ENCODE measurements around the gene RHOJ.
"Not testable (repeated sequence)": the region's sequence is repeated elsewhere in the genome, so short reads cannot be mapped to it uniquely, and the experiment has no call there.

RHOJ gene

GRCh38 chr14:63268771-63269170 lies 64.5 kb downstream of the RHOJ start:
- DNase-seq (ENCODE audit: low read depth): no peak

- no peak for DNase-seq (ENCODE audit: low read depth)
Measured at GRCh38 chr14:63269561-63270225, 65.5 kb downstream of the RHOJ start.

GRCh38 chr14:63273129-63273528 lies 68.9 kb downstream of the RHOJ start:
- DNase-seq (ENCODE audit: low read depth): no peak

- no peak for DNase-seq (ENCODE audit: low read depth)
Measured at GRCh38 chr14:63273717-63274655, 69.7 kb downstream of the RHOJ start.

- no peak for DNase-seq (ENCODE audit: low read depth)
Measured at GRCh38 chr14:63275611-63276010, 71.4 kb downstream of the RHOJ start.

GRCh38 chr14:63276016-63276415 lies 71.8 kb downstream of the RHOJ start:
- no peak for DNase-seq (ENCODE audit: low read depth)

- DNase-seq (ENCODE audit: low read depth): no peak
Measured at GRCh38 chr14:63276492-63277342, 72.5 kb downstream of the RHOJ start.

- DNase-seq (ENCODE audit: low read depth): no peak
Measured at GRCh38 chr14:63277591-63278183, 73.4 kb downstream of the RHOJ start.

- DNase-seq (ENCODE audit: low read depth): not testable (repeated sequence)
Measured at GRCh38 chr14:63279933-63280332, 75.7 kb downstream of the RHOJ start.

- DNase-seq (ENCODE audit: low read depth): no peak
Measured at GRCh38 chr14:63282997-63283883, 79.0 kb downstream of the RHOJ start.

- no peak for DNase-seq (ENCODE audit: low read depth)
Measured at GRCh38 chr14:63283884-63284248, 79.6 kb downstream of the RHOJ start.

GRCh38 chr14:63286071-63286470 lies 81.8 kb downstream of the RHOJ start:
- no peak for DNase-seq (ENCODE audit: low read depth)

GRCh38 chr14:63287666-63288483 lies 83.6 kb downstream of the RHOJ start:
- no peak for DNase-seq (ENCODE audit: low read depth)

- no peak for DNase-seq (ENCODE audit: low read depth)
Measured at GRCh38 chr14:63288853-63289252, 84.6 kb downstream of the RHOJ start.

- no peak for DNase-seq (ENCODE audit: low read depth)
Measured at GRCh38 chr14:63290741-63291430, 86.6 kb downstream of the RHOJ start.

- no peak for DNase-seq (ENCODE audit: low read depth)
Measured at GRCh38 chr14:63292805-63293204, 88.6 kb downstream of the RHOJ start.

- DNase-seq (ENCODE audit: low read depth): no peak
Measured at GRCh38 chr14:63295231-63295685, 91.0 kb downstream of the RHOJ start.

GRCh38 chr14:63296060-63296563 lies 91.9 kb downstream of the RHOJ start:
- DNase-seq (ENCODE audit: low read depth): no peak

- no peak for DNase-seq (ENCODE audit: low read depth)
Measured at GRCh38 chr14:63297372-63298063, 93.3 kb downstream of the RHOJ start.

Data from activated gamma-delta T cell treated with anti-CD3 and anti-CD28 coated beads, Interleukin-2, amount 50 U/mL, for 16 hours (primary cell).